Urothelium cell line (cell line): ENCODE data around the gene TSHZ3.

Experiments
- DNase-seq: peaks from one replicate; pipeline ENCODE4 v3.0.0; 2011; ENCODE audit warnings: low spot score, mixed read lengths
- FAIRE-seq: peaks from 2 replicates; lab custom pipeline; 2011; peaks lifted over from hg19 to GRCh38; lab: Jason Lieb, UNC

Gene TSHZ3

DNA sequence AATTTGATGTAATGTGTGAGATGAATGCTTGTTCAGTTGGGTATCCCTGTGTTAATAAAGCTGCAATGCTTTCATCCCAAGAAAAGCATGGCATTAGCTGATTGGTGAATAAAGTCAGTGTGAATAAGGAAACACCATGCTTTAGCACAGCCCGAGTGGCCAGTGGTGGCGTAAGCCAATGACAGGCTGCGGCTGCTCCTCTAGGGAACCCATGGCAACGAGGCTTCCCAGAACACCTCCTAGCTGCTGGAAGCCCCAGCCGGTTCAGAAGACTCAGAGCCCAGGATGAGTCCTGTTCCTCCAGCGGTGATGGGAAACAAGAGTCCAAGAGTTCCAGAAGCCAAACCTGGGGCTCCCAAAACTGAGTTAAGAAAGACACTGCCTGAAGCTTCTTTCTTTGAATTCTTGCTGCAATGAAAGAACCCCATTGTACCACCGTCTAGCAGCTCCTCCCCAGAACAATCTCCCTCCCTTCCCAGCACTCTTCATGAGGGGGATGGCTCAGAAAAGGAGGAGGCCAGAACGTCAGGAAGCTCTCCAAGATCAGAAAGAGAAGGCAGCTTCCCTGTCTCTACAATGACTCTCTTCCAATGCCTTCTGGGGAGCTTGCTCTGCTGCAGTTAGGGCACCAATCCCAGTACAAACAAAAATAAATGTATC, 58.2 kb downstream of the TSHZ3 start:
- DNase-seq (no peak), FAIRE-seq (no peak)

DNA sequence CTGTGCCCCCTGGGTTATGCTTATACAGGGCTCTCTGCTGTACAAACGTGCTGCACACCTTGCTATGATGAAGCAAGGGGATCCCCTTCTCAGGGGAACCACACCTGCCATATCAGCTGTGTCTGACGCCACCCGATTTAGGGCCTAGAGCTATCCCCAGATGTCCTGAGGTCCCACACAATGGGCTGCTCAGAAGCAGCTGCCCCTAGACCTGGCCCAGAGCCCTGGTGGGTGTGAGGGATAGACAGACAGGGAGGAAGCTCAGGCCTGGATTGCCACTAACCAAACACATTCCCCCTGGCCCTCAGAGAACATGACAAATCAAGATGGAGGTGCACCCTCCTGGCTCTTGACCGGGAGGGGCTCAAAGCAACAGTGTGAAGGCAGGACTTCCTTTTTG, 59.3 kb downstream of the TSHZ3 start:
- FAIRE-seq: no peak
- no peak for DNase-seq

DNA sequence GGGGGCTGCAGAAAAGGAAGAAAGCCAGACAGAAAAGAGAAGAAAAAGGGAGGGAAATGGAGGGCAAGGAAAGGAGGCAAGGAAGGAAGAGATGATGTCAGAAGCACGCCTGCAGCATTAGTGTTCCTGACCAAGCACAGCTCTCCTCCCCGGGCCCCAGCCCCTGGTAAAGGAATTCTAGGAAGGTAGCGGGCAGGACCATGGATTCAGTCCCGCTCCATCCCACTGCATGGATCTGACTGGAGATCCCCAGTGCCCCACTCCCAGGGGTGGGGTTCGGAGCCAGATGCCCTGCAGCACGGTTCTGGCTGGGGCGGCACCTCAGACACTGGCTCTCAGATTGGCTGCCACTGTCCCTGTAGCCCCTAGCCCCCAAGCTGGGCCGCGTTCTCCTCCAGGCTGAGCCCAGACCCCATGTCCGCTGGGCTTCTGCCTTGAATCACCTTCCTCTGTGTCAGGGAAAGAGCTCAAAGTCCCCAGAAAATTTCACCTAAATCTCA, 59.8 kb downstream of the TSHZ3 start:
- DNase-seq (no peak), FAIRE-seq (no peak)

DNA sequence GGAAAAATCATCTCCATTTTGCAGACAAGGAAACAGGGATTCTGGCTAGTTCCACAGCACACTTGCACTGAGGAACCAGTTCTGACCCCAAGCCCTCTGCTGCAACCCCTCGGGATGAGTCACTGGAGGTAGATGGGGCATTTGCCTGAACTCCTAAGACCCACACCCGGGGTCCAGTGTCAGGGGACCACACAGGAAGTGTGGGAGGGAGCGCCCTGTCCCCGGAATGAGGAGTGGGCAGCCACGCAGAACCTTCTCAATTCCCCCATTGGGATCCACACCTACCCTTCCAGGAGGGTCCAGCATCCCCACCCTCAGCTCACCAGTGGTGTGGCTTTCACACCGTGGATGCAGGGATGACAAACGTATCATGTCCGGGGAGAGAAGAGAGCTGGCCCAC, 62.7 kb downstream of the TSHZ3 start:
- FAIRE-seq (no peak), DNase-seq (no peak)

DNA sequence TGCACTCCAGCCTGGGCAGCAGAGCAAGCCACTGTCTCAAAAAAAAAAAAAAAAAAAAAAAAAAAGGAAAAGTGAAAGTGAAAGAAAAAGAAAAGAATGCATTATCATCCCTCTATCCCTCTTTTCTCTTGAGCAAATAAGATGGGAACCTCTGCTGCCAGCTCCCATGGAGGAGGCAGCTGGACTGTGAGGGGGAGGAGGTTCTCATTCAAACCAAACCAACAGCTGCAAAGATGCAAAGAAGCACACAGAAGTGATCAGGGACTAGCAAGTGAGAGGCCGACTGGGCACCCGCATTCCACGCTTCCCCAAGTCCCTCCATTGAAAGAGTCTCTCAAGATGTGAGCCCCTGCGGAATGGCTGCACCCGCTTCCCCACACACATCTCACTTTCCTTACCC, 63.5 kb downstream of the TSHZ3 start:
- no peak for FAIRE-seq
- DNase-seq: peak; percentile 8

DNA sequence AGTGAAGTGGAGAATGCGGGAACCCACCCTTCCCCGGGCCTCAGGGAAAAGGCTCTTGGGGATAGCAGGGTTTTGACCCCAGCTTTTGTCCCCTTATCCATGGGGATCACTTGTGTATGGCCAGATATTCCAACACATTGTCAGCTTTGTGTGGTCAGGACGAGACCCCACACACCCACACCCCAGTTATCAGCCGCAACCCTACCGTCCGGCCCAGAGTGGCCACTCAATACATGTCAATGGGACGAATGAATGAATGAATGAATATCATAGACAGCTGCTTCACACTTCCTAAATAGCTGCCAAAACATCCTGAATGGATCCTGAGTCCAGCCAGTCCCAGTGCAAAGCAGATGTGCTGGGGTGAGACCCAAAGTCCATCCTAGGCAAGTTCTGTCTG, 64.6 kb downstream of the TSHZ3 start:
- no peak for DNase-seq
- FAIRE-seq: no peak

DNA sequence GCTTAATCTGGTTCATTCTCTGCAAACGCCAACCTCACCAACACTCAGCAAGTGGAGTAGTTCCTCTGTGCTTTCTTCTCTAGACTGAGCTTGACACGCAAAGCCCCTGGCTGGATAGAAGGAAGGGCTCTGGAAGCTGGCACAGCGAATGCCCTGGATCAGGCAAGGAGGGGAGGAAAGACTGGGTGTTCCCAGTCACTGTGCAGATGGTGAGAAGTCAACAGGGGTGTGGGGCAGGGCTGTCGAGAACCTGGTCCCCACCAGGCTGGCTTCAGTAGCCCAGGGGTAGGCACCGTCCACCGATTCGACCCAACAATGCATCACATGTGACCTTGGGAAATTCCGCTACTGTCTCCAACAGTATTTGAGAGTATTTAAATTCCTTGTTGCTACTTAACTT, 65.5 kb downstream of the TSHZ3 start:
- DNase-seq (no peak), FAIRE-seq (no peak)

DNA sequence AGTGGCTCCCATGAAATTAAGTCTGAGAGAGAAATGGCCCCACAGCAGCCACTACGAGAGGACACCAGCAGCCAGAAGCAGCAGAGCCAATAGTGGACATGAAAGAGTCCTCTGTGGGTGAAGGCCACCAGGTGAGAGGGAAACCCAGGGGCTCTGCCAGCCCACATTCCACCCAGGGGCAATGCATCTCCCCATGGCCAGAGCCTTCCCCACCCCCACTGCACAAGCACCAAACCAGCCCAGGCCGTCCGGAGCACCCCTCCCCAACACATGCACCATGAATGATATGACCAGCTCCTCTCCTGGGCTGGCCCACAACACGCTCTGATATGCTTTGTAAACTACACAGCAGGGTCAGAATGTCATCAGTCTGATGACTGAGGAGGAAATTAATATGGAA, 66.9 kb downstream of the TSHZ3 start:
- DNase-seq (no peak), FAIRE-seq (no peak)

DNA sequence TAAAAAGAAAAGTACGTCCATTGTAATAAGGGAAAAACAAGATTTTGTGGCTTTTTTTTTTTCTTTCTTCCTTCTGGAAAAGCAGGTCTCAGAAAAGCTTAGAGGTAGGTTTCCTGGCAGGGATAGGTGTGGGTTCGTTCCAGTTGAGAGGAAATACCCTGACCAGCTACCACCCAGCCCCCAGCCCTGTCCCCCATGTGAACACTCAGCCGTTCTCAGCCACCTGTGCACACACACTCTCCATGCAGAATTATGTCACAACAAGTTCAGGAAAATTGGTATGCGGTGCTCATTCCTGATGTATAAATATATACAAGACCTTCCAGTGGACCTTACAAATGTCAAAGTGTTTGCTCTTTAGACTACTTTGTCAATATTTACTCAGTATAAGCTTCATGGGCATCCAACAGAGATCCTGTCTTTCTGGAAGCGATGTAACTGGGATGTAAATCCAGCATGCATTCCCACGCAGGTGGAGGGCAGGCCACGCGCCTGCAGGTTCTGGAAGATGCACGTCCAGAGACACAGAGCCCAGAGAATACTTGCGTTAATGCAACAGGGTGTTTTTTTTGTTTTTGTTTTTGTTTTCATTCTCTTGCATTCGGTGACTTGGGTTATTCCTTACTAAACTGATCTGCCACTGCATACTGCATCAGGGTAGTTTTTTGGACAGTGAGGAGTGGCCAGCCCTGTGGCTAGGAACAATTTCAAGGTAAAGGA, 68.8 kb downstream of the TSHZ3 start:
- FAIRE-seq: no peak
- no peak for DNase-seq

DNA sequence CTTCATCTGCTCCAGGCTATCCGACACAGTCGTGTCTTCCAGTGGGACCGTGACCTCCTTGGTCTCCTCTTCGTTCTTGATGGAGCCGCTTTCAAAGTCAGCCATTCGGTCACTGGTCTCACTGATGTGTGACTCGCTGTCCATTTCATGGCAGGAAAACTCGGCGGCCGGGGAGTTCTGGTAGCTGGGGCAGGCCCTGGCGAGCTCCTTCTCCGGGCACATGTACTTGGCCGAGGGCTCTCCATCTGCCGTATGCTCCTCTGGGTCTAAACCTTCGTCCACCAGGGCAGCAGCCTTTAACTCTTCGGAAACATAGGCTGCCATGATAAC, 69.8 kb downstream of the TSHZ3 start:
- DNase-seq (no peak), FAIRE-seq (no peak)

DNA sequence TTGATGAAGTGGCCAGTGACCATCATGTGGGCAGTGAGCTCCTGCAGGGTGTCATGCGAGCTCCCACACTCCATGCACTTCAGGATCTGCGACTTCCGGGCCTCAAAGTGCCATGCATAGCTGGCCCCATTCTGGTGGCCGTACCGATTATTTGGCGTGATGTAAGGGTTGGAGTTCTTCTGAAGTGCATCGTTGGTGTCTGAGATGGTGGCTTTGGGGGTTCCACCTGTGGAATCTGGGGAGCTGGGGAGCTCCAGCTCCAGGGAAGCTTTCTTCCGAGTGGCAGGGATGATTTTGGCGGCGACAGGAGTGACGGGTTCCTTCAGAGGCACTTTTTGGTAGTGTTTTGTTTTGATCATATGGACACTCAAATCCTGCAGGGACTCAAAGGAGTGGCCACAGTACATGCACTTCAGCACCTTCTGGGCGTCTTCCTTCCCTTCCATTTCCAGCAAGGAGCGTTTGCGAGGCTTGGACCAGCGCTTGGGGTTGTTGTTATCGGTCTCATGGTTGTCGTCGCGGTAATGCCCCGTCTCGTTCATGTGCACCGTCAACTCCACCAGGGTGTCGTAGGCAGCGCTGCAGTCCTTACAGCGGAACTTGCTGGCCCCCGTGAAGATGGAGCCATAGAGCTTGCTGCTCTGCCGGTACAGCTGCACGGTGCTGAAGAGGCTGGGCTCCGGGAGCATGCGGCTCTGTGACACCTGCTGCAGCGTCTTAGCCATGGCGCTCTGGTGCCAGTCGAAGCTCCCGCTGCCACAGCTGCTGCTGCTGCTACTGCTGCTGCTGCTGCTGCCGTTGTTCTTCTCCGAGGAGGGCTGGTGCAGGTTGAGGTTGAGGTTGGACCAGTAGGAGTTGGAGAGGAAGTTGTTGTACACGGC, 70.4 kb downstream of the TSHZ3 start:
- DNase-seq (no peak), FAIRE-seq (no peak)

DNA sequence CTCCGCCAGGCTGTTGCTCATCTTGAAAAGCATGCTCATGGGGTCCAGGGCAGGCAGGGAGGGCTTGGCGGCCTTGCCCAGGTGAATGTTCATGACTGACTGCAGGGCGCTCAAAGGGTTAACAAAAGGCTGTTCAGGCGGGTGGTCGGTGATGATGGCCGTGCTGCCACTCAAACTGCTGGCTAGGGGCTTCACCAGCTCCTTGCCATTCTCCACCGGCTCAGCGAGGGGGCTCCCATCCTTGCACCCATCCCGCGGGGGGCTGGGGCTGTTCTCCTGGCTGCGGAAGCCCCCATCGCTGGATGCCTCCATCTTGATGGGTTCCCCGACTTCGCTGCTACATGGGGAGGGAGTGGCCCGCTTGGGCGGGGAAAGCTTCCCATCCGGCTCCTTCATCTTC, 71.7 kb downstream of the TSHZ3 start:
- no peak for FAIRE-seq
- DNase-seq: no peak

DNA sequence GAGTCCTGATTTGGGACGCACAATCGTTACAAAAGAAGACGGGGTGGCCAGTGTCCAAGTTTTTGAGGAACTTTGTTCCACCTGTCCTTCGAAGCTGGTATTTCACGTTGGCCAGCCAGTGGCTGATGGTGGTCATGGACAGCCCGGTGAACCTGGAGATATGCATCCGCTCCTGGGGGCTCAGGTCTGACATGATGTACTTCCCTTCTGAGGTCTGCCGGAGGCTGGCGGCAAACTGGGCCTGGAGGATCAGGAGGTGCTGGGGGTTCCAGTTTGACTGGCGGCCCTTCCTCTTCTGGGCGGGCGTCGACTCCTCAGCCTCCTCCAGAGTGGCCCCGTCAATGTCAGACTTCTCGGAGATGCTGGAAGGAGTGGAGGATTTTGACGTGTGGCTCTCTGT, 72.4 kb downstream of the TSHZ3 start:
- DNase-seq (no peak), FAIRE-seq (no peak)

DNA sequence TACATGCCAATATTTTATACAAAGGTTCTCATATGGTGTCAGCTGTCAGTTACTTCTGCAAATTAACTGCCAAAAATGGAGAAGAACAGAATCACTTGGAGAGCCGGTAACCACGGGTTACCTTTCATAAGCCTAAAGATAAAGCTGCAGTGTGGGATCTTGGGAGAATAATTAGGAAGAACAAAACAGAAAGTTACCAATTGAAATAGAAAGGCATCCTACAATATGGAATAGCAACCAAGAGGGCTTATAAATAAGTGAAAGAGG, 74.2 kb downstream of the TSHZ3 start:
- no peak for FAIRE-seq
- no peak for DNase-seq

DNA sequence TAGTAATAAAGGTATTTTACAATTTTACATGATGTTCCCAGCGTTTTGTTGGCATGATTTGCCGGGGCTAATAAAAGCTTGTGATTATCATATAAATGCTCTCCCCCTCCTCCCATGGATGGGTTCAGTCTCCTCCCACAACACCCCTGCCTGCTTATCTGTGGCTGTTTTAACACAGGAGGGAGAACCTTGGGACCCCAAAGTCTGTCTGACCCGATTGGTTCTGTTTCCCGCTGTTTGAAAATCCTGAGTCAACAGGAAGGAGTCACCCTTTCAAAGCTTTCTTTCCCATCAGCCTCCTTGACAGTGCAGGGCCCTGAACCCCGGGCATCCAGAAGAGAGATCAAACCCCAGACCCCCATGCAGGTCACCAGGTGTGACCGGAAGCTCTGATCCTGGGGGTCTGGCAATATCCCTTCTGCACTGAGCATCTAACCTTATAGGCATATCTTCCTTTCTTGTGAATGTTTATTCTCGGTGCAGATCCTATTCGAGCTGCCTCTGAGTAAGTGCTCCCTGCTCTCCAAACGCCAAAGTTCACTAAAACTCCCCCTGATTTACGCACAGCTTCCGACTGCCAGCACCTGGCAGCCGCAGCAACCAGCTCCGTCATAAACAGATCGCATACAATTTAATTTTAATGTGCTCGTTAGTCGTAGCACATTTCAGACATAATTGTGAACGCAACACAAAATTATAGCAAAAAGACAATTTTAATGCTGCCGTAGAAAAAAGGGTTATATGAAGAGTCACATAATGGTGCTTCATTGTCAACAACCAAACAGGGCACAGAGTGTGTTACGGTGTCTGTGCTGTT, 74.8 kb downstream of the TSHZ3 start:
- no peak for DNase-seq
- no peak for FAIRE-seq

DNA sequence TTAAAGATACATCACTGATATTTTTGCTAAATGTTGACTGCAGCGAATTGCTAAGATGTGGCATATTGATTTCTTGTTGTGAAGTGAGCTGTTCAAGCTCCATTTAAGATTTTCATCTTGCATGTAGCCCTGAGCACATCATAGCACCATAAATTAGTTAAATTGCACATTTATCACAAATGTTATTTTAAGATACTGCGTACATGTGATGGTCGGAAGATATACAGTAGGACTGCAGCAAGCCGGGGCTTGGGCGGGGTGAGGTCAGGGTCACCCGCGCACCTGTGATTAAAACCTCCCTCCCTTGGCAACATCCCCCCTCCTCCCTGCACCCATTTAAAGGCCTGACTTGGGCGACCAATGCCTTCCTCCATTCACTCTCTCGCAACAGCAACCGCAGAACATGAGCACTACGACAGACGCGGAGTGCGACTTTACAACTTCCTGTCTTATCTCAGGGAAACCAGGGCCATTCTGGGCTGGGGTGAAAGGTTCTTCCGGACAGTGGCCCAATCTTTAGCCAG, 76.6 kb downstream of the TSHZ3 start:
- DNase-seq: no peak
- FAIRE-seq: no peak

DNA sequence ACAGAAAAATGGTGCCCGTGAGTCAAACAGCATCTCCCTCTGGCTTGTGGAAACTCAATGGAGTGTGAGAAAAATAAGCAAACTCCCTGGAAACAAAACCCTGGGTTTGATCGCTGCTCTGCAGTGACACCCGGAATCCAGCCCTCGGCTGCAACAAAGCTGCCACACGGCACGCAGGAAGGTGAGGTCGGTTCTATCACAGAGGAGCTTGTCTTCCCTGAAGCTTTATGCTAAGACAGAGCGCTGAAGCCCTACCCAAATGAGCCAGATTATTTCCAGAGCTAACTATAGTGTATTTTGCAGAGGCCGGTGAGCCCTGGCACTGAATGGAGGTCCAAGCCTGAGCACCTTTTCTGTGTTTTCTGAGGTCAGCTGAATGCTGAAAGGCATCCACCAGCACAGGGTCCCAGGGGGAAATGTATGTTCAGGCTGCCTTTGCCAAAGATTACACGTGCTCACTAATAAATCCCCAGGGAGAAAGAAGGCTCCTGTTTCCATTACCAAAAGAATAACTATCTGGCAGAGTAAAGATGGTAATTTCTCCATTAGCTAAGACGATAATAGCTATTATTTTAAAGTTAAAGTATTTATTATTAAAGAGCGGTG, 77.8 kb downstream of the TSHZ3 start:
- FAIRE-seq (no peak), DNase-seq (no peak)

DNA sequence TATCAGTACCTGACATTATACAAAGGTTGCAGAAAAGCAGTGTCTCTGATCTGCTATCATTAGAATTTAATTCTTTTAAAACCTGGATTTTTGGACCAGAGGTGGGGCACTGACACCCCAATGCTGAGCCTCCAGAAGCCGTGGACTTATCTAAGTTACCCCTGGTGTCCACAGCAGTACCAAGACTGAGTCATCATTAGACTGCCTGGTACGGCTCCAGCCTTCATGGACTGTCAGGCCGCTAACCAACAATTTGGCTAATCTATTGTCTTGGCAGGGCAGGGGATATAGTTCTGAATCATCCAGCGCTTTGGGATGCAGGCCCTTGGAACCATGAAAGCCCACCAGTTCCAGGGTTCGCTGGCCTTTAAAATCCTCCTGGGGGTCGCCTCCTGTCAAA, 78.3 kb downstream of the TSHZ3 start:
- no peak for FAIRE-seq
- DNase-seq: no peak

DNA sequence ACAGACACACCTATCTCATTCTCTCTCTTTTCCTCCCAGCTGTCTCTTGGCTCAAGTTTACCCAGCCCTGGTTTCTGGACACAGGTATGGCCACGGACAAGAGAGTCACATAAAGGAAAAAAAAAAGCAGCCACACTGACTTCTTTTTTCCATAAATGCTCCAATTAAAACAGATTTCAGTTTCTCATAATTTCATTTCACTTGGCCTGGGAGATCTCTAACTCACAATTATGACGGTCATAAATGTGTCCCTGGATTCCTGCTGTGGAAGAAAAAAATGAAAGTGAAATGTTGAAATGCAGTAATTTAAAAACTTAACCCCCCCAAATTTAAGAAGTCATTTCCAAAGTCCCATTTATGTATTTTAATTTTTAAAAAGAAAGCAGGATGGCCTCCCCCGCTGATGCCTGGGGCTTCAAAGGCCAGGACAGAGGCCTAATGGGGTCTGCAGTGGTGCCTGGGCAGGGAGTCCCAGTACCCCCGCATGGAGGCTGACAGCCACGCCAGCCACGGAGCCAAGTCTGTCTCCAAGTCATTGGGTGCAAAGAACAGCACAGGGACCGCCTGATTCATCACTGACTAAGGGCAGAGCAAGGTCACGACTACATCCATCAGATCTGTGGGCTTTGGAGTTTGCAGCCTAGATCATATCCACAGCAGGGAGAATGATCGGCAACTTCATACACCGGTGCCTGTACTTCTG, 79.7 kb downstream of the TSHZ3 start:
- FAIRE-seq (no peak), DNase-seq (no peak)

DNA sequence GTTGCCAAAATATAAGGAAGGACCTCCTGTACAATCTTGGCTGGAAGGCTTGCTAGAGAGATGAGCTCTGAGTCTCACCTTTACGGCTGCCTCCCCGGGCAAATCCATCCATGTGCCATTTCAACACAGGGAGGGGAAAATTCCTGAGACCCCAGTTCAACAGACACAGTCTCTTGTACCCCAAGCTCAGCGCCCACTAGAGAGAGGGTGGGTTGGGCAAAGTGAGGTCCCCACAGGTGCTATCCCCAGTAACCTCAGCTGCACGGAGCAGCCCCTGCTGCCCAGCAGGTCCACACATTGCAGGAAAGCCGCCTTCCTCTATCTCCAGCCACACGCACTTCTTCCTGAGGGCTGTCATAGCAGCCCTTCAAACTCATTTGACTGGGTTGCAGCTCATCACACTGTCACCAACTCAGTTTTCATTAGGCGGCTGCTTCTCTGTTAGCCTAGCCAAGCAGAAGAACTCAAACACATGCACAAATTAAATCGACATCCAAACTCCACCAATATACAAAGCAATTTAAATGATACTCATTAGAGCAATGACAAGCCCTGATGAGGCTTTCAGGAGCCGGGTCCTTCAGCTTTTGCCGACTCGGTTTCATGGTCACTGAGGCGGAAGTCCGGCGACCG, 80.4 kb downstream of the TSHZ3 start:
- DNase-seq (no peak), FAIRE-seq (no peak)
